Hematopoietic multipotent progenitor cell treated with erythropoietin and hydrocortisone succinate and interleukin-3 and kit ligand, for 6 days (in vitro differentiated cells): ENCODE results near the gene HRAS.
"Not testable (repeated sequence)": the region's sequence is repeated elsewhere in the genome, so short reads cannot be mapped to it uniquely, and the experiment has no call there.

Experiments used
- DNase-seq: peaks from one replicate; pipeline ENCODE4 v3.0.0-alpha.2; 2015

The HRAS gene

GRCh38 chr11:532527-532985 is 2.8 kb downstream of the HRAS start:
- DNase-seq = no peak

DNA sequence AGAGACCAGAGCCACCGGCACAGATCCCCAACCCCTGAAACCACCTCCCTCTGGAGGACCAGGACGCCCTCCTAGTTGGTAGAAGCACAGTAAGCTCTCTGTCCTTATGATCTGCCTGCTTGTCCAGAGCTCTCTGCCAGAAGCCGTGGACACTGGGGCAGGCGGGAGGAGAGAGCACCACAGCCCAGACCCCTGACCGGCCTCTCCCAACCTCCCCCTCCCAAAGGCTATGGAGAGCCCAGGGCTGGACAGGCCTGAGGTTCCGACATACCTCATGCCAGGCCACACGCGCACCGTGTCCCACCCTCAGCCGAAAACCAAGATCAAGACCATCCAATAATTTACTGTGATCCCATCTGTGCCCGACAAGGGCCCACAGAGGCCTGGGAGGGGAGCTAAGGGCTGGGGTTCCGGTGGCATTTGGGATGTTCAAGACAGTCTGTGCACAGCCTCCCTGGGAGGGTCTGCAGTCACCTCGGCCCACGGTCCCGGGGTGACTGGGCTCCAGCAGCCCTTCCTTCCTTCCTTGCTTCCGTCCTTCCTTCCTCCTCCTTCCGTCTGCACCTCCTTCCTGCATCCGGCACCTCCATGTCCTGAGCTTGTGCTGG is 3.4 kb downstream of the HRAS start:
- no peak for DNase-seq

GRCh38 chr11:530960-531831 is 4.2 kb downstream of the HRAS start:
- no peak for DNase-seq

DNA sequence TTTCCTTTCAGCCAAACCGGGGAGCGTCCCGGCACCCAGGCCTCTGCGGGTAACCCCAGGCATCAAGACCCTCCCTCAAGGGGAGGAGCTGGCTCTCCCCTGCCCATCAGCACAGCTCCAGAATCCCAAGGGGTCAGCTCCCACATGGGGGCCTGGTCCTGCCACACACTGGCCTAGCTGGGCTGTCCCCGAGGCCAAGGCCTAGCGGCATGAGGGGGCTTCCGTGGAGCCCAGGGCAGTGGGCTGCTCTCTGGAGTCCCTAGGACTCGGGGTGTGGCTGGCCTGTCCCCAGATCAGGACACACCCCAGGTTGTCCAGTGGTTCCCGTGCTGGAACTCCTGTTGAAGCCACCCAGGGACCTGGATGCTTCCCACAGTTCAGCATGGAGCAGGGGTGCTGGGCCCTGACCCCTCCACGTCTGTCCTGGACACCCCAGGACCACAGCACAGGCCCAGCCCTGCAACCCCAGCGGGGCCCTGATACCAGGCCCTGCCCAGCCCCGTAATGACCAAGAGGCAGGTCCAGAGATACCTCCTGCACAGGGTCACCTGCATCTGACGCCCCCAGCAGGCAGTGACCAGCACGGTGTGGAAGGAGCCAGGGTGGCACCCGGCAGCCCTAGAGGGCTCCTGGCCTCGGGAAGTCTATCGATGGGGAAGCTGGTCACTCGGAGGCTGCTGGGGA is 5.5 kb downstream of the HRAS start:
- DNase-seq = no peak

GRCh38 chr11:528815-529727 is 6.3 kb downstream of the HRAS start:
- no peak for DNase-seq

GRCh38 chr11:528166-528814 is 7.1 kb downstream of the HRAS start:
- no peak for DNase-seq

GRCh38 chr11:526192-526591 is 9.2 kb downstream of the HRAS start:
- no peak for DNase-seq

DNA sequence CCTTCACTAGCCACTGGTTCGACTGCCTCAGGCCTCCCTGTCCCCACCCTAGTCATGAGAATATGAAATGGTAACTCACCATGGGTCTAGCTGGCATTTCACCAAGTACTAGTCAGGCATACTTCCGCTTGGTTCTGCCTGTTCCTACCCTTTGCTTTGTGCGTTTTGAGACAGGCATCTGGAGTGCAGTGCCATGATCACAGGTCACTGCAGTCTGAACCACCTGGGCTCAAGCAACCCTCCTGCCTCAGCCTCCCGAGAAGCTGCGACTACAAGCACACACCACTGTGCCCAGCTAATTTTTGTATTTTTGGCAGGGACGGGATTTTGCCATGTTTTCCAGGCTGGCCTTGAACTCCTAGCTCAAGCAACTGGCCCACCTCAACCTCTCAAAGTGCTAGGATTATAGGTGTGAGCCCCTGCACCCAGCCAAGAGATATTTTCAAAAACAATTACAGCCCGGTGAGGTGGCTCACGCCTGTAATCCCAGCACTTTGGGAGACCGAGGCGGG is 14.1 kb downstream of the HRAS start:
- peak; percentile 22 for DNase-seq

- no peak for DNase-seq
These were observed 14.8 kb downstream of the HRAS start for GRCh38 chr11:520428-521176.

DNA sequence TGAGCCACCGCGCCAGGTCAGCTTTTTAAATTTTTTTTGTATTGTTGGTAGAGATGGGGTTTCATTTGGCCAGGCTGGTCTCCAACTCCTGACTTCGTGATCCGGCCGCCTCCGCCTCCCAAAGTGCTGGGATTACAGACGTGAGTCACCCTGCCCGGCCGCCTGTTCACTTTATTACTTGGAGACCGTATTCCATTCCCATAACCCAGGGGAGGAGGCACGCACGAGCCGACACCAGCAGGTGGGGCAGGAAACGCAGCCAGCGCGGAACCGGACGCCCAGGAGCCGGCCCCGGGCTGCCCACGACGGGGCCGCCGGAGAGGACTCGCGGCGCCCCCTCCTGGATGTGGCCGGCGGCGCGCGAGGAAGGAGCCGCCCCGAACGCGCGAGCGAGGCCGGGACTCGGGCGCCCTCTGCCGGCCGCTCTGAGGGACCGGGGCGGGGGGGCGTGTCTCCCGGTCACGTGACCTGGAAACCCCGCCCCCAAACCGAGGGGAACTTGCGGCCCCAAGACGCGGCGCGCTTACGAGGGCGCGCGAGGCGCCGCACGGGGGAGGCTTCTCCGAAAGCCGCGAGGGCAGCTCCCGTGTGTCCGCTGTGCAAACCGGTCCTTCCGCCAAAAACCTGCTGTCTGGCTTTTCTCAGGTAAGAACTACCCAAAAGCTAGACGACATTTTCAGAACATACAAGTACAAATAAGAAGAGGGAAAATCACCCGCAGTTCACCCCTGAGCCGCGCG is 16.7 kb downstream of the HRAS start:
- DNase-seq = peak; percentile 90

GRCh38 chr11:516918-517685 is 18.3 kb downstream of the HRAS start:
- DNase-seq = not testable (repeated sequence)

GRCh38 chr11:516400-516799 is 19.0 kb downstream of the HRAS start:
- DNase-seq = no peak

DNA sequence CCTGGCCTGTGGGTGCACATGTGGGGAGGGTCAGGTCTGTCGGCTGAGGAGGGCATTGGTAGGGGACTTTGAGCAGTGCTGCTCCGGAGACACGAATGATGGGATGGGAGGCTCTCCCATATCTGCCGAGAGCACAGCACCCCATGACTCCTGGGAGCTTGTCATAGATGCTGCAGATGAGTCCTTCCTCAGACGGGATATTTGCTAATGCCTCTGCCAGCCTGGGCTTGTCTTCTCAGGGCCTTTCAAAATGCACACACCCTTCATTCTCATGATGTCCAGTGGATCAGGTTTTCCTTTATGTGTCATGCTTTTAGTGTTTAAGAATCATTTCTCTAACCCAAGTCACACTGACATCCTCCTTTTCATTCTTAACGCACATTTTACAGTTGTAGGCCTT is 20.2 kb downstream of the HRAS start:
- DNase-seq = no peak

DNA sequence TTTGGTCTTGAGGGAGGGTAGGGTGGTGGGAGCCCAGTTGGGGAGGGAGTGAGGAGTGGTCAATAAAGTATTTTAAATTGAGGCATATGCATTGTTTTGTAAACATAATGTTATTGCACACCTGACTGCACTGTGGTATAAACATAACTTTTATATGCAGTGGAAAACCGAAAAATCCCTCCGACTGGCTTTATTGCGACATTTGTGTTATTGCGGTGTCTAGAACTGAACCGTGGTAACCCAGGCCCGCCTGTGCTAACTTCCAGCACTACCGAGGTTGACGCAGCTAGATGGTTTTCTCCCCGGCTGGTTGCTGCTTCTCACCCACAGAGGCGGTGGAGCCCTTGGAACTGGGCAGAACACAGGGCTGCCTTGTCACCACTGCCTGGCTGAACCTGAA is 20.8 kb downstream of the HRAS start:
- no peak for DNase-seq

- no peak for DNase-seq
These were observed 22.4 kb downstream of the HRAS start for GRCh38 chr11:512761-513595.

GRCh38 chr11:508956-509355 is 26.4 kb downstream of the HRAS start:
- no peak for DNase-seq

DNA sequence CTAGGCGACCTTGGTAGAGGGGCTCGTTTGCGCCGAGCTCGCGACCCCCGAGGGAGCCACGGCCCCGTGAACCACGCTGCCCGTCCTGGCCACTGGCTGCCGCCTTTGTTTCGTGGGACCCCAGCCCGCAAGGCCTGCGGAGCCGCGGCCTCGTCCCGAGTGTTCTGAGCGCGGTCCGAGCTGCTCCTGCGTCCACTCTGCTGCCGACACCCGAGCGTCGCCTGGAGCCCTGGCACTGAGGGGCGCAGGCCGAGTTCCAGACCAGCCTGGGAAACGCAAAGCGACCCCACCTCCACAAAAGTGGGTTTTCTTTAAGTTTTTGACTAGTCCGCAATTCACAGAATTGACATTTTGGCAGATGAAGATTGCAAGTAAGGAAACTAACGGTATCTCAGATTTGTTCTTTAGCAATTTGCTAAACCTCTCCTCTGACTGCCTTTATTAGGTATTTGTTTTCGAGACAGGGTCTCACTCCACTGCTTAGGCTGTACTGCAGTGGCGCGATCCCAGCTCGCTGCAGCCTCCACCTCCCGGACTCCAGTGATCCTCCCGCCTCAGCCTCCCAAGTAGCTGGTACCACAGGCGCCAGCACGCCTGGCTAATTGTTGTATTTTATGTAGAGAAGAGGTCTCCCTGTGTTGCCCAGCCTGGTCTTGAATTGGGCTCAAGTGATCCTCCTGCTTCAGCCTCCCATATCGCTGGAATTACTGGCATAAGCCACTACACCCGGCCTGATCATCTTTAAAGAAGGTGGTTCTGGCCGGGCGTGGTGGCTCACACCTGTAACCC is 27.5 kb downstream of the HRAS start:
- no peak for DNase-seq
